GM19452 (cell line): ENCODE measurements around the gene RPUSD4.

Experiments used
- ATAC-seq: cut with Tn5 transposase; IDR thresholded peaks from one replicate; pipeline ENCODE4 v1.9.1; 2021; ENCODE audit not compliant: unreplicated experiment

Gene RPUSD4

GRCh38 chr11:126185259-126186024 lies 26.0 kb downstream of the RPUSD4 start:
- no peak for ATAC-seq

GRCh38 chr11:126182787-126183445 lies 28.5 kb downstream of the RPUSD4 start:
- no peak for ATAC-seq

GRCh38 chr11:126181939-126182730 lies 29.3 kb downstream of the RPUSD4 start:
- peak; percentile 75 for ATAC-seq

- no peak for ATAC-seq
These were observed 34.5 kb downstream of the RPUSD4 start for GRCh38 chr11:126176853-126177470.

GRCh38 chr11:126175393-126175792 lies 36.1 kb downstream of the RPUSD4 start:
- ATAC-seq = no peak

GRCh38 chr11:126174816-126175215 lies 36.6 kb downstream of the RPUSD4 start:
- ATAC-seq = no peak

GRCh38 chr11:126173257-126173656 lies 38.2 kb downstream of the RPUSD4 start:
- ATAC-seq = no peak

GRCh38 chr11:126172596-126173038 lies 38.8 kb downstream of the RPUSD4 start:
- ATAC-seq = no peak

GRCh38 chr11:126169291-126169690 lies 42.2 kb downstream of the RPUSD4 start:
- no peak for ATAC-seq

GRCh38 chr11:126167488-126167887 lies 44.0 kb downstream of the RPUSD4 start:
- no peak for ATAC-seq

GRCh38 chr11:126166413-126166812 lies 45.0 kb downstream of the RPUSD4 start:
- no peak for ATAC-seq

GRCh38 chr11:126165757-126166156 lies 45.7 kb downstream of the RPUSD4 start:
- ATAC-seq = no peak

GRCh38 chr11:126165311-126165720 lies 46.1 kb downstream of the RPUSD4 start:
- ATAC-seq = no peak

- ATAC-seq = no peak
These were observed 46.7 kb downstream of the RPUSD4 start for GRCh38 chr11:126164781-126165180.

- ATAC-seq = no peak
These were observed 47.7 kb downstream of the RPUSD4 start for GRCh38 chr11:126163779-126164178.

GRCh38 chr11:126163074-126163700 lies 48.3 kb downstream of the RPUSD4 start:
- ATAC-seq = no peak

- no peak for ATAC-seq
These were observed 49.0 kb downstream of the RPUSD4 start for GRCh38 chr11:126162306-126163030.

- ATAC-seq = no peak
These were observed 50.4 kb downstream of the RPUSD4 start for GRCh38 chr11:126161023-126161391.

- ATAC-seq = no peak
These were observed 51.0 kb downstream of the RPUSD4 start for GRCh38 chr11:126160345-126161022.
